Uterus (tissue), 2 donors: ENCODE measurements around the gene ZNF107.

Experiments used
- POLR2A ChIP-seq, 2 donors: fragments of 450-650 bp; IDR thresholded peaks; one replicate each; pipeline ENCODE4 v1.6.1; 2016; ENCODE audit warnings: antibody characterized with exemption in 2 of 2, mild to moderate bottlenecking in 1 of 2, moderate library complexity in 1 of 2
- TF ChIP-seq, protein P1 (sequence below), 4 experiments: fragments of 200-600 bp in 2 of 4; fragments of 450-650 bp in 2 of 4; sonication (generic) in 2 of 4; IDR thresholded peaks; one replicate each; pipeline ENCODE4 v1.5.1; 2016 to 2019; ENCODE audit warnings: antibody characterized with exemption in 4 of 4, mild to moderate bottlenecking in 2 of 4, moderate library complexity in 1 of 4

GRCh38 chr7:64633401-64633800 lies 32.5 kb upstream of the ZNF107 start:
- TF ChIP-seq, protein P1, sequence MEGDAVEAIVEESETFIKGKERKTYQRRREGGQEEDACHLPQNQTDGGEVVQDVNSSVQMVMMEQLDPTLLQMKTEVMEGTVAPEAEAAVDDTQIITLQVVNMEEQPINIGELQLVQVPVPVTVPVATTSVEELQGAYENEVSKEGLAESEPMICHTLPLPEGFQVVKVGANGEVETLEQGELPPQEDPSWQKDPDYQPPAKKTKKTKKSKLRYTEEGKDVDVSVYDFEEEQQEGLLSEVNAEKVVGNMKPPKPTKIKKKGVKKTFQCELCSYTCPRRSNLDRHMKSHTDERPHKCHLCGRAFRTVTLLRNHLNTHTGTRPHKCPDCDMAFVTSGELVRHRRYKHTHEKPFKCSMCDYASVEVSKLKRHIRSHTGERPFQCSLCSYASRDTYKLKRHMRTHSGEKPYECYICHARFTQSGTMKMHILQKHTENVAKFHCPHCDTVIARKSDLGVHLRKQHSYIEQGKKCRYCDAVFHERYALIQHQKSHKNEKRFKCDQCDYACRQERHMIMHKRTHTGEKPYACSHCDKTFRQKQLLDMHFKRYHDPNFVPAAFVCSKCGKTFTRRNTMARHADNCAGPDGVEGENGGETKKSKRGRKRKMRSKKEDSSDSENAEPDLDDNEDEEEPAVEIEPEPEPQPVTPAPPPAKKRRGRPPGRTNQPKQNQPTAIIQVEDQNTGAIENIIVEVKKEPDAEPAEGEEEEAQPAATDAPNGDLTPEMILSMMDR (IDR thresholded peaks at IDR 0.05): no peak
- no peak for TF ChIP-seq POLR2A (IDR thresholded peaks at IDR 0.05)
